MCF 10A (cell line): ENCODE measurements around the gene VAV2. TPM values are rescaled to one million over a fixed set of nuclear protein-coding genes. Genes with fewer than 3 reads are reported as not detected.

ENCODE experiments used
- BruUV-seq: library from RNA; stranded (reverse); fragments of 400-500 nt; replicated peaks from 2 replicates; lab custom pipeline; 2021; lab: Mats Ljungman, UMichigan
- CTCF ChIA-PET: fragments of 300-600 bp; sonication (Branson Sonifier 250); formaldehyde crosslinking; extraction: SDS; loops from one replicate; lab custom pipeline; 2021; ENCODE audit warnings: antibody characterized with exemption, inconsistent platforms; lab: Yijun Ruan, JAX
- POLR2A ChIA-PET: fragments of 300-600, 350-650 bp; sonication (Branson Sonifier 250); formaldehyde crosslinking; extraction: SDS; loops from one replicate; lab custom pipeline; 2020; ENCODE audit warnings: antibody characterized with exemption, inconsistent platforms; lab: Yijun Ruan, JAX
- DNase-seq: peaks from one replicate; pipeline ENCODE4 v3.0.0-alpha.2; 2018; ENCODE audit not compliant: unreplicated experiment
- H3K27ac Mint-ChIP-seq: one replicate; pipeline ENCODE4 v1.8.0; 2022; ENCODE audit warnings: mild to moderate bottlenecking, low read depth, mixed read lengths; ENCODE audit not compliant: unreplicated experiment
- H3K27me3 Mint-ChIP-seq: one replicate; pipeline ENCODE4 v1.8.0; 2022; ENCODE audit warnings: mixed read lengths; ENCODE audit not compliant: insufficient read depth, unreplicated experiment
- H3K36me3 Mint-ChIP-seq: one replicate; pipeline ENCODE4 v1.8.0; 2022; ENCODE audit warnings: mild to moderate bottlenecking, moderate library complexity, mixed read lengths; ENCODE audit not compliant: insufficient read depth, unreplicated experiment
- H3K4me1 Mint-ChIP-seq: one replicate; pipeline ENCODE4 v1.8.0; 2022; ENCODE audit warnings: mixed read lengths; ENCODE audit not compliant: insufficient read depth, unreplicated experiment
- H3K4me3 Mint-ChIP-seq: one replicate; pipeline ENCODE4 v1.8.0; 2022; ENCODE audit warnings: mild to moderate bottlenecking, moderate library complexity, mixed read lengths; ENCODE audit not compliant: unreplicated experiment
- H3K9me3 Mint-ChIP-seq: one replicate; pipeline ENCODE4 v1.8.0; 2022; ENCODE audit warnings: mixed read lengths; ENCODE audit not compliant: unreplicated experiment
- intact Hi-C: fragments of 100-400 bp; cut with micrococcal nuclease; formaldehyde crosslinking; loops from 2 replicates; pipeline ENCODE4 v1.14.1; 2022
- total RNA-seq: library from RNA; stranded (reverse); gene quantifications from 2 replicates; pipeline ENCODE4 v1.2.3, GENCODE V29; 2022
- TF ChIP-seq, protein P1 (sequence below): fragments of 200-600 bp; IDR thresholded peaks from one replicate; pipeline ENCODE4 v1.8.0; 2022; ENCODE audit warnings: antibody characterized with exemption, mild to moderate bottlenecking; ENCODE audit not compliant: unreplicated experiment

The VAV2 gene
- total RNA-seq, 1 experiment from 2014 or later, result 31.0 TPM

DNA sequence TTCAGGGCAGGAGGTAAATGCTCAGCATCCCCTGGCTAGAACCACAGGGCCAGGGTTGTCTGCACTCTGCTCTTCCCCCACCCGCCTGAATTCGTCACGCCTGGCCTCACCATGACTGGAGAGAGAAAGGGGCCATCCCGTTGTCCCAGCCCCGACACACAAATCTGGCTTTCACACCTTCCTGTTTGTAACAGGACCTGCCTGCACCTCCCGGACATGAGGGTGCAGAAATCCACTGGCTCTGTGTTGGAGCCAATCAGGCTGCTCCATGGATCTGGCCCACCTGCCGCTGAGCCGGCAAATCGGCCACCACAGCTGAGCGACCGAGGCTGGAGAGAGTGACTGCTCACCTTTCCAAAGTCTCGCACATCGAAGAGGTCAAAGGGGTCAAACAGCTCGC is 53.4 kb downstream of the VAV2 start:
- Mint-ChIP-seq H3K9me3 (peaks cover 2% of the 10 kb centered on the region), H3K27me3 (no peaks in the 10 kb centered on the region), H3K4me3 (no peak overlapping the region), H3K27ac (no peak overlapping the region), H3K36me3 (peaks cover 29% of the 10 kb centered on the region), H3K4me1 (no peaks in the 10 kb centered on the region)
- TF ChIP-seq, protein P1, sequence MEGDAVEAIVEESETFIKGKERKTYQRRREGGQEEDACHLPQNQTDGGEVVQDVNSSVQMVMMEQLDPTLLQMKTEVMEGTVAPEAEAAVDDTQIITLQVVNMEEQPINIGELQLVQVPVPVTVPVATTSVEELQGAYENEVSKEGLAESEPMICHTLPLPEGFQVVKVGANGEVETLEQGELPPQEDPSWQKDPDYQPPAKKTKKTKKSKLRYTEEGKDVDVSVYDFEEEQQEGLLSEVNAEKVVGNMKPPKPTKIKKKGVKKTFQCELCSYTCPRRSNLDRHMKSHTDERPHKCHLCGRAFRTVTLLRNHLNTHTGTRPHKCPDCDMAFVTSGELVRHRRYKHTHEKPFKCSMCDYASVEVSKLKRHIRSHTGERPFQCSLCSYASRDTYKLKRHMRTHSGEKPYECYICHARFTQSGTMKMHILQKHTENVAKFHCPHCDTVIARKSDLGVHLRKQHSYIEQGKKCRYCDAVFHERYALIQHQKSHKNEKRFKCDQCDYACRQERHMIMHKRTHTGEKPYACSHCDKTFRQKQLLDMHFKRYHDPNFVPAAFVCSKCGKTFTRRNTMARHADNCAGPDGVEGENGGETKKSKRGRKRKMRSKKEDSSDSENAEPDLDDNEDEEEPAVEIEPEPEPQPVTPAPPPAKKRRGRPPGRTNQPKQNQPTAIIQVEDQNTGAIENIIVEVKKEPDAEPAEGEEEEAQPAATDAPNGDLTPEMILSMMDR, result no peak
- POLR2A ChIA-PET, result no interaction called here
- BruUV-seq, result no TSS peak
- DNase-seq, result no peak
- intact Hi-C loops, result no loop called here
- CTCF ChIA-PET, result interaction anchor here (0.7 to 1.5 kb wide), 2 partner anchors 54 to 156 kb away, joined by 3 to 5 read pairs; no protein-coding TSS in a partner anchor

DNA sequence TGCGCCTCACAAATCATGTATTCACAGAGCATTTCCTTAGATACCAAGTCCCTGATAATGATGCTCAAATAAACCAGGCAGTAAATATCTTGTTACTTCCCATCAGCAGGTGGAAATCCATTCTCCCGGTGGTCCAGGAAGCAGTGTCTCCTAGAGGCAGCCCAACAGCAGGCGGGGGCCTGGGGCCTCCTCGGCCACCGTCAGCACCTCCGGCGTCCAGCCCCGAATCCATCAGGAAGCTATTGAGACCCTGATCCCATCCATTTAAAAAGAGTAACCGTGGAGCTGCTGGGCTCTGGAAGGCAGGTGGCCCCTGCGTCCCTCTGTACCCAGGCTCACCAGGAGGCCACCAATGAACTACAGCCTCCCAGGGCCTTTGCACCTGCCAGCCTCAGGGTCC is 54.0 kb downstream of the VAV2 start:
- no peak overlapping the region for H3K4me3 Mint-ChIP-seq
- ChIA-PET POLR2A (no interaction called here), CTCF (no interaction called here)
- H3K36me3 Mint-ChIP-seq, result peaks cover 31% of the 10 kb centered on the region
- DNase-seq, result no peak
- H3K27me3 Mint-ChIP-seq, result no peaks in the 10 kb centered on the region
- no TSS peak for BruUV-seq
- no peaks in the 10 kb centered on the region for H3K4me1 Mint-ChIP-seq
- intact Hi-C loops, result no loop called here
- H3K9me3 Mint-ChIP-seq, result peaks cover 8% of the 10 kb centered on the region
- H3K27ac Mint-ChIP-seq, result no peak overlapping the region
- TF ChIP-seq, protein P1, result no peak

DNA sequence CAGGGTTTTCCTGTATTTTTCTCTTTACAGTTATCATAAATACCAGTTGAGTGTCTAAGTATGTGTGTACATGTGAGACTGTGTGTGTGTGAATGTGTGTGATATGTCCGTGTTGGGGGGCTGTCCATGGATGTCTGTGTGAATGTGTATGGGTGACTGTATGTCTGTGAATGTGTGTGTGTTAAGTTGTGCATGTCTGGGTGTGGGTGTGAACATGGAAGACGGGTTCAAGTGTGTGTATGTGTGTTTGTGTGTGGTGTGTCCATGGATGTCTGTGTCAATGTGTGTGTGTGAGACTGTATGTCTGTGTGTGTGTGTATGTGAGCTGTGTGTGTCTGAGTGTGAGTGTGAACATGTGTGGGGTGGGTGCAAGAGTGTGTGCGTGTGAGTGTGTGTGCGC is 55.0 kb downstream of the VAV2 start:
- no peak for DNase-seq
- POLR2A ChIA-PET, result no interaction called here
- Mint-ChIP-seq H3K27ac (no peak overlapping the region), H3K27me3 (no peaks in the 10 kb centered on the region), H3K4me3 (no peak overlapping the region), H3K36me3 (peaks cover 32% of the 10 kb centered on the region), H3K4me1 (no peaks in the 10 kb centered on the region), H3K9me3 (peaks cover 10% of the 10 kb centered on the region)
- TF ChIP-seq, protein P1, result no peak
- CTCF ChIA-PET, result no interaction called here
- BruUV-seq, result no TSS peak
- intact Hi-C loops, result no loop called here

DNA sequence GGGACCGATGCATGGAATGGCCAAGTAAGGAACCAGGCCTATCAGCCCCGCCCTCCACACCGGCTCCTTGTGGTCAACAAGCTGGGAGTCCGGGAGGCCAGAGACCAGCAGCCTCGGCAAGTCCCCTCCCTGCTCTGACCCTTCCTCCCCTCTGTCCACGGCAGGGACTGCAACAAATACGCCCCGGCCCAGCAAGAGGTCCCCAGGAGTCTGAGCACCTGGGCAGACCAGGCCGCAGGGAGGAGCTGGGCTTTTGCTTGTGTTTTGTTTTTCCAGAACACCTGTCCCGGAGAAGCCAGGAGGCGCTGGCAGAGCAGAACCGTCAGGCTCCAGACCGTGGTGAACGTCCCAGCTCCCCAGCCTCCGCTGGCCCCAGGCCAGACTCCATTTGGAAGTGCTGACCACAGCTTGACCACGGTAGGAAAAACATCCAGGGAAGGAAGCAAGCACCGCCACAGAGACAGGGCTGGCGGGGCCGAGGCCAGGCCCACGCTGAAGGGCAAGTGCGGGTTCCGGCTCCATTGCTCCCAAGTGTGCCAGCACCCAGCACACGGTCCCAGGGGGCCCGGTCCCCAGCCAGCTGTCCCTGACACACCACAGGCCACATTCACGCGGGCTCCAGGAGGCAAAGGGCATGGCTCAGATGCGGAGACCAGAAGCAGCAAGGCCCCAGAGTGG is 56.7 kb downstream of the VAV2 start:
- no peak overlapping the region for H3K27ac Mint-ChIP-seq
- peaks cover 10% of the 10 kb centered on the region for H3K9me3 Mint-ChIP-seq

More for the DNA sequence above, 56.7 kb downstream of the VAV2 start:
- Mint-ChIP-seq H3K27me3 (no peaks in the 10 kb centered on the region), H3K4me3 (no peak overlapping the region), H3K36me3 (peaks cover 30% of the 10 kb centered on the region), H3K4me1 (no peaks in the 10 kb centered on the region)
- CTCF ChIA-PET, result interaction anchor here (1.0 kb wide), 1 partner anchor 58 kb away, joined by 3 read pairs; no protein-coding TSS in a partner anchor
- no peak for DNase-seq
- POLR2A ChIA-PET, result interaction anchor here (0.6 kb wide), 1 partner anchor 9 kb away, joined by 5 read pairs; no protein-coding TSS in a partner anchor
- intact Hi-C loops, result no loop called here
- TF ChIP-seq, protein P1, result no peak
- no TSS peak for BruUV-seq
